PFSK-1 (cell line): ENCODE data around the gene PILRA.

ENCODE experiments used
- FOXP2 ChIP-seq: optimal IDR thresholded peaks from 2 replicates; pipeline ENCODE3; 2011; ENCODE audit warnings: borderline replicate concordance, control low read depth, inconsistent platforms; ENCODE audit not compliant: insufficient read depth; ENCODE audit errors: extremely low read length, extremely low read depth
- POLR2AphosphoS5 ChIP-seq: IDR thresholded peaks from 2 replicates; pipeline ENCODE4 v1.6.1; 2012; ENCODE audit warnings: low read depth, mild to moderate bottlenecking, control low read depth, low read length, moderate library complexity
- SIN3A ChIP-seq: IDR thresholded peaks from 2 replicates; pipeline ENCODE4 v1.6.1; 2012; ENCODE audit warnings: mild to moderate bottlenecking, low read length, moderate library complexity, borderline replicate concordance; ENCODE audit not compliant: insufficient read depth
- TAF1 ChIP-seq: IDR thresholded peaks from 2 replicates; pipeline ENCODE4 v1.6.1; 2012; ENCODE audit warnings: low read length, control low read depth, borderline replicate concordance; ENCODE audit not compliant: insufficient read depth
- TF ChIP-seq, protein P1 (sequence below), 2 experiments: IDR thresholded peaks; 2 replicates each; pipeline versions ENCODE4 v1.6.1 to v1.8.0; 2011 to 2012; ENCODE audit warnings: low read depth in 2 of 2, low read length in 2 of 2, control low read depth in 1 of 2, inconsistent platforms in 1 of 2, mild to moderate bottlenecking in 1 of 2, moderate library complexity in 1 of 2; ENCODE audit not compliant: insufficient read depth in 1 of 2

PILRA gene

DNA sequence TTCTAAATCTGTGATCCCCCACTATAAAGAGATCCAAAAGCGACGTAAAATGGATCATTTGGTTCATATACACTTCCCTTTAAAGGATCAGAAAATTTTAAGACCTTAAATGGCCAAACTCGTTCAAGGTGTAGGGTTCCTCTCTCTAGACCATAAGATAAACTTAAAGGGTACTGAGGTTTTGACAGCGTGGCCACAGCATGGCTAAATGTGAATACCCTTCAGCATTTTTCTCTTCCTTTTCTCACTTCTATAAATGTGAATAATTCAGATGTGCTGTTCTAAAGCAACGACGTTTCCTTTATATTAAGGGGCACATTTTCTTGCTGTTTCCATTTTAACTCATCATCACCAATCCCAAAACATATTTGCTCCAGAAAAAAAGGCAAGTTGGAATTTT, 50.0 kb downstream of the PILRA start:
- TF ChIP-seq TAF1 (no peak), POLR2AphosphoS5 (no peak), SIN3A (no peak), FOXP2 (no peak)
- TF ChIP-seq, protein P1, sequence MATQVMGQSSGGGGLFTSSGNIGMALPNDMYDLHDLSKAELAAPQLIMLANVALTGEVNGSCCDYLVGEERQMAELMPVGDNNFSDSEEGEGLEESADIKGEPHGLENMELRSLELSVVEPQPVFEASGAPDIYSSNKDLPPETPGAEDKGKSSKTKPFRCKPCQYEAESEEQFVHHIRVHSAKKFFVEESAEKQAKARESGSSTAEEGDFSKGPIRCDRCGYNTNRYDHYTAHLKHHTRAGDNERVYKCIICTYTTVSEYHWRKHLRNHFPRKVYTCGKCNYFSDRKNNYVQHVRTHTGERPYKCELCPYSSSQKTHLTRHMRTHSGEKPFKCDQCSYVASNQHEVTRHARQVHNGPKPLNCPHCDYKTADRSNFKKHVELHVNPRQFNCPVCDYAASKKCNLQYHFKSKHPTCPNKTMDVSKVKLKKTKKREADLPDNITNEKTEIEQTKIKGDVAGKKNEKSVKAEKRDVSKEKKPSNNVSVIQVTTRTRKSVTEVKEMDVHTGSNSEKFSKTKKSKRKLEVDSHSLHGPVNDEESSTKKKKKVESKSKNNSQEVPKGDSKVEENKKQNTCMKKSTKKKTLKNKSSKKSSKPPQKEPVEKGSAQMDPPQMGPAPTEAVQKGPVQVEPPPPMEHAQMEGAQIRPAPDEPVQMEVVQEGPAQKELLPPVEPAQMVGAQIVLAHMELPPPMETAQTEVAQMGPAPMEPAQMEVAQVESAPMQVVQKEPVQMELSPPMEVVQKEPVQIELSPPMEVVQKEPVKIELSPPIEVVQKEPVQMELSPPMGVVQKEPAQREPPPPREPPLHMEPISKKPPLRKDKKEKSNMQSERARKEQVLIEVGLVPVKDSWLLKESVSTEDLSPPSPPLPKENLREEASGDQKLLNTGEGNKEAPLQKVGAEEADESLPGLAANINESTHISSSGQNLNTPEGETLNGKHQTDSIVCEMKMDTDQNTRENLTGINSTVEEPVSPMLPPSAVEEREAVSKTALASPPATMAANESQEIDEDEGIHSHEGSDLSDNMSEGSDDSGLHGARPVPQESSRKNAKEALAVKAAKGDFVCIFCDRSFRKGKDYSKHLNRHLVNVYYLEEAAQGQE (IDR thresholded peaks at IDR 0.05; ENCODE audit: insufficient read depth in 1 of 2, low read depth in 2 of 2, low read length in 2 of 2), result no peak

- TF ChIP-seq, protein P1 (IDR thresholded peaks at IDR 0.05; ENCODE audit: insufficient read depth in 1 of 2, low read depth in 2 of 2, low read length in 2 of 2), result no peak
- TF ChIP-seq SIN3A (no peak), POLR2AphosphoS5 (no peak), TAF1 (no peak), FOXP2 (no peak)
Measured at GRCh38 chr7:100425347-100425746, 52.1 kb downstream of the PILRA start.

GRCh38 chr7:100426516-100426915, 53.2 kb downstream of the PILRA start:
- TF ChIP-seq TAF1, result no peak
- no peak for TF ChIP-seq POLR2AphosphoS5
- TF ChIP-seq FOXP2, result no peak
- no peak for TF ChIP-seq SIN3A
- TF ChIP-seq, protein P1 (IDR thresholded peaks at IDR 0.05; ENCODE audit: insufficient read depth in 1 of 2, low read depth in 2 of 2, low read length in 2 of 2), result no peak

DNA sequence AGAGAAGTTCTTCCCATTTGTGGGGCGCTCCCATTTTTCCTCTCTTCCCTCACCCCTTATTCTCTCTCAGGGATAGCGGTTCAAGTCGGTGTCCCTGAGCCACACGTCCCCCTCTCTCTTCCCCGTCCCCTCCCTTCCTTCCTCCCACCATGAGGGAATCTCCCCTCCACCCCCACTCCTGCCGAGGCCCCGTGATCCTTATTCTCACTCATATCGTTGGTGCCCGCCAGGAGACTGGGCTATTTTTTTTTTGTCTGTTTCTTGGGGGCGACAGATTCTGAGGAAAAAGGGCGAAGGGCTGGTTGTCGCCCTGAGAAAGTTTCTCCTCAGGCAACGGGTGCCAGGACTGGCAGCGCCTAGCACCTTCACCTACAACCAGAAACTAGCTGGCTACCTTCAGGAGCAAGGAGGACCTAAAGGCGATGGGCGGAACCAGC, 54.5 kb downstream of the PILRA start:
- TF ChIP-seq FOXP2, result no peak
- TF ChIP-seq TAF1, result no peak
- no peak for TF ChIP-seq SIN3A
- TF ChIP-seq, protein P1 (IDR thresholded peaks at IDR 0.05; ENCODE audit: insufficient read depth in 1 of 2, low read depth in 2 of 2, low read length in 2 of 2), result no peak

DNA sequence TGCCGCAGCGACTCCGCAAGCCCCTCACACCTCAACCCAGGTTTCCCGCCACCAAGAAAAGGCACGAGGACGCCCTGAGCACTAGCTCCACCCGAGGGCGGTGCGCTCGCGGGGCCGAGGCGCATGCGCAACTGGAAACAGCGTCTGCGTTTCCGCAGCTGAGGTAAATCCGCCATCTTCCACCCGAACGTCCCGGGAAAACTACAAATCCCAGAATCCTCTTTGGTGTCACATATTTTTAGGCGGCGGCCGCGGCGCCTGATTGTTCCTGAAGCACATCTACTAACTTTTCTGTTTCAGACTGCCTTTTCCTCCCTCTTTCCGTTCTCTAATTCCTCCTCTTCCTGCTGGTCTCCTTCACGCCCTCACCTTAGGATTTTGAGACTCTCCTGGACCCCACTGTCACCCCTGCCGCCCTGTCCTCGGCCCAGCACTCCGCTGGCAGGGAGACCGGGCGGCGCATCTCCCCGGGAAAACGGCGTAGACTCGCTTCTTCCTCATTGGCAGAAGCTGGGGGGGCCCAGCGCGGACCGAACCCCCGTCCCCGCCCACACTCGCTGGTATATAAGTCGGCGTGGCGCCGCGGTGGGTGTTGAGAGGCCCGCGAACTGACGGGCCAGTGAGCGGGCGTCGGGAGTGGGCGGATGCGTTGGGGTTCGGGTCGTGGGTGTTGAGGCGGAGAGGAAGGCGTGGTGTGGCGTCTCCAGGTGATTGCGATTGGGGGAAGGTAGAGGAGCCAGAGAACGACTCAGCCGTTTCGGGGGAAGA, 55.1 kb downstream of the PILRA start, which contains the start of gene ZCWPW1:
Gene ZCWPW1, minus strand, starts transcription at position 505 of the 768 bp plus-strand sequence. CDS start 8,054 bp downstream, outside the sequence.
- no peak for TF ChIP-seq FOXP2
- peak; percentile 73; the same call in 1 of the 2 replicates for TF ChIP-seq TAF1
- TF ChIP-seq, protein P1 (IDR thresholded peaks at IDR 0.05; ENCODE audit: insufficient read depth in 1 of 2, low read depth in 2 of 2, low read length in 2 of 2), result no peak
- TF ChIP-seq POLR2AphosphoS5, result peak; percentile 93
- no peak for TF ChIP-seq SIN3A
